RWPE1 (cell line): ENCODE measurements around the gene TPPP2.
"Not testable (repeated sequence)": the region's sequence is repeated elsewhere in the genome, so short reads cannot be mapped to it uniquely, and the experiment has no call there.

Experiments
- CTCF ChIA-PET: fragments of 350-600 bp; sonication (Branson Sonifier 250); formaldehyde crosslinking; extraction: SDS; loops from one replicate; lab custom pipeline; 2021; lab: Yijun Ruan, JAX
- POLR2A ChIA-PET: fragments of 400-600 bp; formaldehyde crosslinking; extraction: SDS; loops from one replicate; lab custom pipeline; 2020; ENCODE audit warnings: antibody characterized with exemption; ENCODE audit not compliant: low non-redundant PET; lab: Yijun Ruan, JAX
- DNase-seq: peaks from one replicate; pipeline ENCODE4 v3.0.0; 2012; ENCODE audit warnings: low spot score
- H3K27ac ChIP-seq: fragments of 450-650 bp; 2 replicates; pipeline ENCODE4 v1.5.1; 2017
- CTCF ChIP-seq: fragments of 450-650 bp; conservative IDR thresholded peaks from 2 replicates; pipeline ENCODE4 v1.5.1; 2017; ENCODE audit warnings: low read depth, mild to moderate bottlenecking

TPPP2 gene

GRCh38 chr14:21029917-21030316 lies at the start of gene TPPP2:
Gene TPPP2 (plus strand): TSS chr14:21030217. CDS start chr14:21030582, 365 bp downstream.
- CTCF ChIA-PET, result interaction anchor here (2.1 kb wide), 1 partner anchor 10 kb away, joined by 7 read pairs; no protein-coding TSS in a partner anchor
- TF ChIP-seq CTCF, result no peak
- DNase-seq, result no peak
- no peak within 1 kb of the TSS for H3K27ac ChIP-seq
- POLR2A ChIA-PET, result no interaction called here

DNA sequence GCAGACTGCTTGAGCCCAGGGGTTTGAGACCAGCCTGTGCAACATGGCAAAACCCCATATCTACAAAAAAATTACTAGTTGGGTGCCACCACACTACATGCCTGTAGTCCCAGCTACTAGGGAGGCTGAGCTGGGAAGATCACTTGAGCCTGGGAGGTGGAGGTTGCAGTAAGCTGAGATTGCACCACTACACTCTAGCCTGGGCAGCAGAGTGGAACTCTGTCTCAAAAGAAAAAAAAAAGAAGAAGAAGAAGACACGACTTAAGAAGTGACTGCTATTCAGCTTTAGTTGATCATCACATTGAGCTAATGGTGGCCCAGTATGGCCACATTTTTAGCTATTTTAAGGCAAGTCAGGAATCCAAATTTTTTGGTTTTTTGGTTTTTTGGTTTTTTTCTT lies 49.1 kb upstream of the TPPP2 start:
- DNase-seq, result no peak
- no peak overlapping the region for H3K27ac ChIP-seq
- ChIA-PET POLR2A (no interaction called here), CTCF (interaction anchor here (0.6 to 0.9 kb wide), 2 partner anchors 10 to 71 kb away, joined by 3 read pairs; no protein-coding TSS in a partner anchor)
- TF ChIP-seq CTCF, result no peak

- H3K27ac ChIP-seq, result no peak overlapping the region
- ChIA-PET CTCF (interaction anchor here (0.5 to 1.6 kb wide), 3 partner anchors 16 to 84 kb away, joined by 3 to 4 read pairs (median 4); partner anchors contain the start of gene SLC39A2), POLR2A (no interaction called here)
- no peak for DNase-seq
- no peak for TF ChIP-seq CTCF
Observed at GRCh38 chr14:20982646-20983369, 47.2 kb upstream of the TPPP2 start.

GRCh38 chr14:20985650-20986049 lies 44.4 kb upstream of the TPPP2 start:
- CTCF ChIA-PET, POLR2A ChIA-PET, DNase-seq, H3K27ac ChIP-seq: not testable (repeated sequence)

- ChIA-PET CTCF (interaction anchor here (1.1 kb wide), 1 partner anchor 15 kb away, joined by 3 read pairs; no protein-coding TSS in a partner anchor), POLR2A (no interaction called here)
- DNase-seq, result peak; percentile 92
- peak overlapping the region; percentile 75 for H3K27ac ChIP-seq
- TF ChIP-seq CTCF, result no peak
Observed at GRCh38 chr14:20986811-20987210, 43.2 kb upstream of the TPPP2 start.

DNA sequence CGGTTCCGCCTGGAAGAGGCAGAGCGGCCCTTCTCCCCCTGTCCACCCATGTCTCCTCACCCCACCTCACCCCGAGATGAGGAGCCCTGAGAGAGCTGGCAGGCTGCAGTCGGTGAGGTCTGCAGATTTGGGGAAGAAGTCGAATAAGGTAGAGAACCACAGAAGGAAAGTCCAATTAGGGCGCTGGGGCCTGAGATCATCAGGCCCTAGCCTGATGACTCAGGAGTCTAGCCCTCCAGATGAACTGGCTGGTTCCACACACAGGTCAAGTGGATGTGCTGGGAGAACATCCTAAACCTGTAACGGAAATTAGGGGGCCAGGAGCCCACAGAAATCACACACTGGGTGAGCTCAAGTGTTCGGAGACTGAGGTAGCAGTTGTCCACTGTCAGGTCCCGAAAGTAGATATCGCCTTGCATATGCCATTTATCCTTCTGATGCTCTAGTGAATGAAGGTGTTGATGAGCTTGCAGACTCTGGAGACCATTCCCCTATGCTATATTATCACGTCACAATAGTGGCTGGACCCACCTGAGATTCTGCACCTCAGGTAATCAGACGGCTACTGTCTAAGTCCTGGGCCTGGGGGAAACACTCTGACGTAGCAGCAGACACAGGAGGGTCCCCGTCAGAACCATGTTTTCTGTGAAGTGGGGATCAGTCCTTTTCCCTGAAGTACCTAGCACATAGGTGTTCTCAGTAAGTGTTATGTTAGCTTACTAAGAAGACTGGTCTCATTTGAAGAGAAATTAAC lies 41.1 kb upstream of the TPPP2 start:
- no peak for TF ChIP-seq CTCF
- H3K27ac ChIP-seq, result peak overlapping the region; percentile 89
- ChIA-PET CTCF (interaction anchor here (1.1 kb wide), 1 partner anchor 17 kb away, joined by 8 read pairs; no protein-coding TSS in a partner anchor), POLR2A (no interaction called here)
- DNase-seq, result no peak
